ENCODE data around the gene ANK3.

ANK3 gene

DNA sequence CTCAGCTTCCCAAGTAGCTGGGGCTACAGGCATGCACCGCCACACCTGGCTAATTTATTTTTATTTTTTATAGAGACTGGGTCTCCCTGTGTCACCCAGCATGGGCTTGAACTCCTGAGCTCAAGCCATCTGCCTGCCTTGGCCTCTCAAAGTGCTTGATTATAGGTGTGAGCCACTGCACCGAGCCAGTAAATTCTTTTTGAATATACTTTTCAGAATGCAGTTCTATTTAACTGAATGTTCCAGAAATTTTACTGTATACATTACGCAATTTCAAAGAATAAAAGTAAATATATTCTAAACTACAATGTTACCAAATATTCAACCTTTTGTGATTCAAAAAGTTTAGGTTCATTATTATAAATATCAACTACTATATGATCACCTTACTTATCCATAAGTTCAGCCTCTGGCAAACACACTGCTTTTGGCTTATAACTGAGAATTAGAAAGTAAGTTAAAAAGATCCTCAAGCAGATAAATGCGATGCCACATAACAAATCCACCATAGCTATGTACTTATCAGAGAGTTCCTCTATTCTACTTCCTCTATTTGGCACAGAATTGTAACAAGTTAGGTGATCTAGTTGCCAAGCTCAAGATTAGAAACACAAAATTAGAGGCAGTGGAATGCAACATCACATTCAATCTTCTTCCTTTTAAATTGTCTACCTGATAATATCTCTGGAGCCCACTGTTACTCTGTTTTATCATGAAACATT lies 118.2 kb downstream of the ANK3 start:
- DNase-seq: no peak

DNA sequence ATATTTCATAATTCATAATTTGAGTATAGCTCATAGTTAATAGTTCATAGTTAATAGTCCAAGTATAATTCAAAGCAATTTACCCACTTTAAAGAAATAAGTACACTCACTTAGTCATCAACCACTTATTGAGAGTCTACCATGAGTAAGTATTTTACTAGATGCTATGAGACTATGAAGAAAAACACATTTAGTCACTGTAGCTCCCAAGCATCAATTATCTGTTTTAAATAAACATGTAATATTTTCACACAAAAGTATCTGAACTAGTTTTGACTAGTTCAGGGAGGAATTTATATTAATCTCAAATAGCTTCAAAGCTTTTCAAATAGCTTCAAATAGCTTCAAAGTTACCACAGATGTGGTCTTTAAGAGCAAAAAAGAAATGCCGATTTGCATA lies 119.2 kb downstream of the ANK3 start:
- DNase-seq: no peak

DNA sequence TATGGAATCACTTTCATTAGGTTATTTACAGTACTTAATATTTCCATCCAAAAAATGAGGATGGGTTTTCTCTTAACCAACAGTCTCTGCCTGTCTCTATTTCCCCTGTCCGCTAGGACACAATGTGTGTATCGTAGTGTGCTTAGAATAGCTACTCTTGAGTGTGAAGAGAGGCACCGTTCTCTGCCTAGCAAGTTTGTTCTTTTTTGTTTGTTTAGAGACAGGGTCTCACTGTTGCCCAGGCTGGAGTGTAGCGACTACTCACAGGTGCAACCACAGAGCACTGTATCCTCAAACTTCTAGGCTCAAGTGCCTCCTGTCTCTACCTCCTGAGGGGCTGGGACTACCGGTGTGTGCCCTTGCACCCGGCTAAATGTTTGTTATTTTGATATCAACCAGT lies 121.9 kb downstream of the ANK3 start:
- DNase-seq: no peak

DNA sequence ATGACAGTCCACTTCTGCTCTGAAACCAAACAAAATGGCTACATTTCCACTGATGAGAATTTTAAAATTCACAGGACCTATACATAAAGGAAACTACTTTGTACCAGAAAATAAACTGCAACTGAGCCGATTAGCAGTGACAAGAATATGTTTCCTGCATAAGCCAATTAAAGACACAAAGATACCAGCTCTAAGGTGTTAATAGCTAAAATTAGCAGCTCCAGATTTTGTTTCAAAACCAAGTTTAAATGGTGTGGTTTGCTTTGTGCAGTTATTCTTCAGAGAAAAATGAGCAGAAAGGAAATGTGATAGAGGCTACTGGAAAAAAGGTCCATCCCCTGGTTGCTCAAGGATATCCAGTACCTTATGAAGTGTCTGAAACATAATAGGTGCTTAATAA lies 123.2 kb downstream of the ANK3 start:
- no peak for DNase-seq

DNA sequence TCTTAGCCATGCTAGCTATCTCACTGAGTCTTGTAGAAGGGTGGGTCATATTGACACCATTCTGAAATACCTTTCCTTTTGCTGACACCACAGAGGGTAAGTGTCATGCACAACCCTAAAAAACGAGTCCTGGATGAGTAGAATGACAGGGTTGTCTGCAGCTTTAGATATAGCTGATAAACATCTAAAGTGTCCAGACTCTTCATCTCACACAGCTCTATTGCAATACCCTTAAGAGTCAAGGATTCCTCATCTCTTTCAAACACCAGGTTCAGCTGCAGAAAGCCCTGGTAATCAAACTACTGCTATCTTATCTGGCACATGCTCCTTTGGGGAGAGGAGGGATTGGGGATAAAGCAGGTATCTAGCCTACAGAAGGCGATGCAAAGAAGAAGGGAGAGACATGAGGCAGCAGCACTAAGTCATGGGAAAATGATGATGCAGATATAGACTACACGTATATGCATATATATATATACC lies 127.0 kb downstream of the ANK3 start:
- DNase-seq: no peak

DNA sequence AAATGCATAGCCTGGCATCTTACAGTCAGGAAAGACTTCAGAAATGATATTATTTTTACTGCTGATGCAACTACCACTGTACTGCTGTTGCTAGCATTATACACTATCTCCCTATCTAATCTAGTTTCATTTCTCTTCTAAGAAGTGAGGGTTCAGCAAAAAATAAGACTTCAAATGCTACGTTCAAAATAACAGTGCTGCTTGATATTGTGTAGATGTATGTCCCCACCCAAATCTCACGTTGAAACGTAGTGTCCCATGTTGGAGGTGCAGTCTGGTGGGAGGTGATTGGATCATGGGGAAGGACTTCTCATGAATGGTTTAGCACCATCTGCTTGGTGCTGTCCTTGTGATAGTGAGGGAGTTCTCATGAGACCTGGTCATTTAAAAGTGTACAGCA lies 129.4 kb downstream of the ANK3 start:
- no peak for DNase-seq

DNA sequence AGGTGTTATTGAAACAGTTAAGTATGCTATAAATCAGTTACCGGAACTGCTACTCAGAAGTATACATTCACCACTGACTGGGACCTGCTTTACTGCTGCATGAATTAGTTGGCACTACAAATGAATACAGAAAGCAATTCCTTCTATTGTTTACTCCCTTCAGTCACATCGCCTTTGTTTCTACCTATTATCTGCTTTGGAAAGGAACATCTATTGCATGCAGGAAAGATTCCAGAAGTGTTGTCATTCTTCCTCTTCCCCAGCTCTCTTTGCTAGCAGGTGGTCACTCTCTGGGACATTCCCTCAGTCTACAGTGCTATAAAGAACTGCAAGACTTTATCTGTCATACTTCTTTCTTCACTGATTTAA lies 131.3 kb downstream of the ANK3 start:
- DNase-seq: no peak

DNA sequence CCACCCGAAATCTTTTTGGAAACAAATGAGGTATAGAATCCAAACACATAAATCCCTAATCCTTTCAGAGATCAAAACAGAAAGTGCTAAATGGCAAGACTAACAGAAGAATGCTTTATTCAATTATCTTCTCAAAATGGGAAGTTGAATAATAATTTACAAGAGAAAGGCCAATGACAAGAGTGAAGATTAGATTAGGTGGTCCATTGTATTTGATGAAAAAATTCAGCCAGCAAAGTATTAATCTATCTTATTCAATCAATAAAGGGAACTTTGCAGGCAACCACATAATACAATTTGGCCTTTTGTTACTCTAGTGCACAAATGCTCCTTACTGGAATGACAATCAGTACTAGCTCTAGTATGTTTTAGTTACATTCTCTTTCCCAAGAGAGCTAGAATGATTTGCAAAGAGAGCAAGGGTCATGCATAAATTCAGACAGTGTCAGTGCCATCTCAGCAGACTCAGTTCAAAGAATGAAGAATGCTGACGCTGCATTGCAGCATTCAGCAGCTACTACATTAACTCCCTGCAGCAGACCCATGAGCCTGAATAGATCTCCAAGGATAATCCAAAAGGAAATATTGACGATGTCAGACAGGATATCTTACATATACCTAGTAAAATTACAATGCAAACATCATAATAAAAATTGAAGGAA lies 131.8 kb downstream of the ANK3 start:
- DNase-seq: no peak

DNA sequence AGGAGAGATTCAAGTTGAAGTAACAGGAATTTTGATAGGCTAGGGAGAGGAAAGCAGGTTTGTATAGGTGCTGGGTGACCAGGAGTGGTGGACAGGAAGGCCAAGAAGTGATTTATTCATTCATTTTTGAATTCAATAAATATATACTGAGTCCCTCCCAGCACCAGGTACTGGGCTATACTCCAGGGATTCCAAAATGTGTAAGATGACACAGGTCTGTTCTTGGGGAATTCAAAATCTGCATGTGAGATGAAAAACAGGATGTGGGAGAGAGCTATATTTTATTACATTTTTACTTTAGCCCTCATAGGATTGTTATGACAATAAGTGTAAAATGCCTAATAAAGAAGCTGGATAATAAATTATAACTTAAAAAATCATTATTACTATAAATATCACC lies 134.9 kb downstream of the ANK3 start:
- DNase-seq: no peak

DNA sequence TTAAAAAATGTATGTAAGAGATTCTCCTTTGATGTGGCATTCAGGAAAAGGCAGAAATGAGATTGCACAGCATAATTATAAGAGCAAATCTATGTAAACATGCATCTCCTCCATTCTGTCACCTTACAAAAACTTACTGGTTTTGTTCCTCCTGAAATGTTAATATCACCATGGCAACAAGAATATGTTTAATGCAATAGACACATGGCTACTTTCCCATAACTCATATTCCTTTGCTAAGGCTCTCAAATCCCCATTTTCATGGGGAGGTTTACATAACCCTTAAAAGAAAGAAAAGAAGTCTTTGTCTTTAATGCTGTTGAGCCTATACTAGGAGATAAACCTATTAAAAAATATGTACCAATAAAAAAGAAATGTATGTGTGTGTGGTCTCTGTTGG lies 136.2 kb downstream of the ANK3 start:
- DNase-seq: no peak

DNA sequence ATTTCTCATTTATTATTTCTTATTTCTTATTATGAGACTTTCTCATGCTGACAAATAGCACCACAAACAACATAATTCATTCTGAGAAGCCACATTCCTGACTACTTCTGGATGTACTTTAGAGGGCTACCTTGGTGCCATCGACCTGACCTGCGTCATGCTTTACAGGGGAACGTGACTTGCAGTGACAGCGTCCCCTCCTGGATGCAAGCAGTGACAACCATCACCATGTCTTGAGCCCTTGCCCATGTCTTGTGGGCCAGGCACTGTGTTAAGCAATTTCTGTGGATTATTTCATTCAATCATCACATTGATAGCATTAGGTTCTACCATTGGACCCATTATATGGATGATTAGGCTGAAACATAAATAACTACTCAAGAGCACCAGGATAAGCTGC lies 137.0 kb downstream of the ANK3 start:
- DNase-seq: no peak

DNA sequence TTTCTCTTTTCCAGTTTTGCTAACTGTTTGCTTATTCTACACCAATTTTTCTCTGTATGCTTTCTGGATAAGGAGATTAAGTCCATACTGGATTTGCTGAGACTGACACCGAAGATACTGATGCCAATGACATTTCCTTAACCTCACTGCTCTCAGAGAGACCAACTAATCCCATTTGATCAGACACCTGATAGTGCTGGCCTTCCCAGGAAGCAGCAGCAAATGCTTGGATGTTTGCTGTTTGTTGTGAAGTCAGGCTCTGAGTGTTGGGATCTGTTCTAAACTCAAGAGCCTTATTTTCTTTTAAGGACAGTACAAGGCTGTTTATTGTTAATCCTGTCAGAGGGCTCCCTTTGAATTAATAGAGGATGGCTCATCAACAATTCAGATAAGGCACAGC lies 143.3 kb downstream of the ANK3 start:
- no peak for DNase-seq

DNA sequence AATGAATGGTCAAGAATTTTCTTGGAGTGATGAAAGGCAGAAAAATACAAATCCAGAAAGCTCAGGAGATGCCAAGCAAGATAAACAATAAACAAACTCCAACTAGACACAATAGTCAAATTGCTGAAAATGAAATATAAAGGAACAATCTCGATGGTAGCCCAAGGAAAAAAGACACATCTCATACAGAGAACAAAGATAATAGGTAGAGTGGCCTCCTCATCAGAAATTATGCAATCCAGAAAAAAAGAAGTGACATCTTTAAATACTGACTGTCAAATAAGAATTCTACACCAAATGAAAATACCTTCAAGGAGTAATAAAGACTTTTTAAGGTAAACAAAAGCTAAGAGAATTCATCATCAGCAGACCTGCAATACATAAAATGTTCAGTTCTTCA lies 150.4 kb downstream of the ANK3 start:
- no peak for DNase-seq

DNA sequence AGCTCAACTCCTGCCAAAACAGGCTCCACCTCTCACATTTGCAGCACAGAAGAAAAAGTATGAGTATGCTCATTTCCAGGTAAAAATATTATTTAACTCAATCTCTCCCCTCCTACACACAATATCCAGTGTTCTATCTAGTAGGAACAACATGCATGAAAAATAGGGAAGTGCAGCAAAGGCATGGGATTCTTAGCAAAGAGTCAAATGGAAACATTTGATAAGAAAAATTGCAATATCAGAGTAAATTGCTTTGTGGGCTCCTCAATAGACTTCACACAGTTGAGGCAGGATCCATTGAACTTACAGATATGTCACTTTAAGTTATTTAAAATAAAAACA lies 150.9 kb downstream of the ANK3 start:
- DNase-seq: no peak

DNA sequence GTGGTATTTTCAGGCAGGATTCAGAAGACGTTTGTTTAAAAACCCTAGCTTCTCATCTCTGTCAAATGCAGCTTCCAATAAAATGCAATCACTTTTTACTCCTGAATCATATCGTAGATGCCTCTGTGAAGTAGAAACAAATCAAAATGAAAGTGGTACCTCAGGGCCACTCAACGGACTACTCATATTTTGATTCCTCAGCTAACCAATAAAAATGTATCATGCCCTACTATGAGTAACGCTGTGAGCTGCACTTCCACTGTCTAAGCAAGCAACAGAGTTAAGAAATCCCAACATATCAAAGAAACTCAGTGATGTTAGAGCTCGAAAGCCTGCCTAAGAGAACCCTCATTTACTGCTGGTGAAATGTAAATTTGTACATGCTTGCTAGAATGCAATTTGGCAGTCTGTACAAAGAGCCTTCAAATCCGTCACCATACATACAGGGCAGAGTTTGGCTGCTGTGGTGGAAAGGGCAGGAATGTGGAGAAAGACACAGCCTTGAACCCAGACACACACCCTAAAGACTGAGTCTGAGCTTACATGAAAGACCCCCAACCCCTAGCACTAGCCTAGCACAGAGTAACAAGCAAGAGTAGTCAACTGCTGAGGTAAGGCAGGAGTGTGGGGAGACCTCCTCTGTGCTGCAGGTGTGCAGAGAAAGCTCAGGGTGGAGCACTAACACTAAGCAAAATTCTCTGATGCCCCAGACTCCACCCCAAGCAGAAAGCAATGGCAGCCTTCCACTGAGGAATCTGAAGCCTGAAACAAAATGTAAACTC lies 151.5 kb downstream of the ANK3 start:
- no peak for DNase-seq

DNA sequence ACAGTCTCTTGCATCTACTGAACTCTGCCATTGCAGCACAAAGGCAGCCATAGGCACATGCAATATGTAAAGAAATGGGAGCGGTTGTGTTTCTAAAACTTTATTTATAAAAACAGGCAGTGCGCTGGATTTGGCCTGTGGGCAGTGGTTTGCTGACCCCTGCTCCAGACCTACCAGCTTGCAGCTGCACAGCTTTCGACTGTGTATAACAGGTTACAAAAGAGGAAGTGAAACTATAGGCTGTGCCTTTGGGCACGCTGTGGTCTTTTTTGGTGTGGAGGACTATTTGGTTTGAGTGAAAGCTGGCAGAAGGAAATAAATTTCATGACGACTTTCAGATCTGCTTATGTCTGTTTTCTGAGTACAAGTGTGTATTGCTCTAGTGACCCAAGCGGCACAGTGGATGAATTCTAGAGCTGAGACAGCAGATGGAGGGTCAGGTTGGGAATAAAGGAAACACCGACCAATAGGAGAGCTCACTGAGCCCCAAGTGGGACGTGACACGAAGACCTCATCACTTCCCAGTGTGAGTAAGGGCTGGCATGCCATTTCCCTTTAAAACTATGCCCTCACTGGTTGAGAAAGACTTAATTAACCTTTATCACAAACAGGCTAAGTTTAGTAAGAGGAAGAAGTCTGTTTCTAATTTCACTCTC lies 152.7 kb downstream of the ANK3 start:
- DNase-seq: no peak

DNA sequence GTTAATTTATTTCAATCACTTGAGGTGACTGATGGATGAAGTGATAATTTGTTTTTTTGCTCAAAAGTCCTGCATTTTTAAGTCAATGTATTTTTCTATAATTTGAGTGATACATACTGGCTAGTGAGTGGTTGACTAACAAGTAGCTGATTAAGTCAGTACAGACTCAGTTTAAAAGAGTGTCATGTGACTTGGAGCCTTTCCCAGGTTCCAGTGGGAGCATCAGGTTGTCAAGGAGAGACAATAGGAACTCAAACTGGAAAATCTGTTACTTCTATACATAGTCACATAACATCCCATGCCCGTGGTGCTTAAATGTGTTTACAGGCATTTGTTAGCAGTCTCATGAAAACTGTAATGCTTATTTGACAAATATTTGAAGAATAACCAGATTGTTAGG lies 154.7 kb downstream of the ANK3 start:
- no peak for DNase-seq

DNA sequence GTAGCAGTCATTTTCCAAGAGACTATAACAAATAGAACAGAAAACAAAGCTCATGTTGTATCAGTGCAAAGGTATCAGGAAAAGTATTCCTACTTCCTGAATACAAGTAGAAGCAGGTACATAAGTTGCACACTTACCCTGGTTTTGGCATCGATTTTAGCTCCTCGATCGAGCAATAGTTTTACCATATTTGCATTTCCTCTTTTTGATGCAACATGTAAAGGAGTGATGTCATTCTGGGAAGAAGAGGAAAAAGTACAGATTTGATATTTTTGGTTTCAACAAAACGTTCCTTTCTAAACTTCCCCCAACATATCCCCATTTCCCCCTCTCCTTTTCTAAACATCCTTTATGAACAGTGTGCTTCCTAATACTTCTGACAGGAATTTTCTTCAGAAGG lies 155.1 kb downstream of the ANK3 start:
- no peak for DNase-seq

DNA sequence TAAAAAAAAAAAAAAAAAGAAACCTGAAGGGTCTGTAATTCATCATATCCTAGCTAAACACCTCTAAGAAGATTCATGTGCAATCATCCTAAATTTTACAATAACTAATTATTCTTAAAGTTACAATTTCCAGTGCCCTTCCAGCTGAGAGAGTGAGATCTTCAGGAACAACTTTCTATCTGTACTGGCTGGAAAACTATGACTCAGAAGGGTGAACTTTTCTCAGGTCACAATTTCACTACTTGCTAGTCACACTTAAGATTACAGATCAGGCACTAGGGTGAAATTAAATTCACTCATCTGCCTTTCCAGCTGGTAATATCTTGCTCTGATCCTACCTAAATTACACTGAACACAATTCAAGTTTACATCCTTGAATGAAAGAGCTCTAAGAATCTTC lies 158.8 kb downstream of the ANK3 start:
- no peak for DNase-seq

DNA sequence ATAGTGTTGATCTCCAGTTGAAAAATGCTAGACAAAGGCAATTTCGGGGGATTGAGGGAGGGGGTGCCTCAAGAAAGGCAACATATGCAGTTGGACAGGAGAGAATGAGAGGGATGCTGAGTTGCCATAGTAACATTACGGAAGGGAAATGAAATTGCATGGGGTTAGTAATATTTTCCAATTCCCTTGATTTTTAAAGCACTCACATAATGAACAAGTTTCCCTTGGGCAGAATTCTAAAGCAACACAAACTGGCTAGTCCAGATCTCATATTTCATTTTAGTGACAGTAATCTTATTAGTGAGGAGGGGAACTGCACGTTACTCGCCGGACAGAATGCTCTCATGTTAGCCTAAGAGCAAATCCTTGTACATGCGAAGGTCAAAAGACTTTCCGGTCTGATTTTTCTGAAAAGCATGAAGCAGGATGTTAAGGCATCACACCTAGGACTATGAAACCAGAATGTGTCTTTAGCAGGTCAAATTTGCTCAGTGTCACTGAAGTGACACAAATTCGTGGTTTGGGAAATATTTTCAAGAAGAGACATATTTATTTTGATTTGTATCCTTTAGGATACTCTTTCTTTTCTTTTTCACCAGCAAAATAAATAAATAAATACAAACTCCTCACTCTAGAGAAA lies 165.5 kb downstream of the ANK3 start:
- no peak for DNase-seq

DNA sequence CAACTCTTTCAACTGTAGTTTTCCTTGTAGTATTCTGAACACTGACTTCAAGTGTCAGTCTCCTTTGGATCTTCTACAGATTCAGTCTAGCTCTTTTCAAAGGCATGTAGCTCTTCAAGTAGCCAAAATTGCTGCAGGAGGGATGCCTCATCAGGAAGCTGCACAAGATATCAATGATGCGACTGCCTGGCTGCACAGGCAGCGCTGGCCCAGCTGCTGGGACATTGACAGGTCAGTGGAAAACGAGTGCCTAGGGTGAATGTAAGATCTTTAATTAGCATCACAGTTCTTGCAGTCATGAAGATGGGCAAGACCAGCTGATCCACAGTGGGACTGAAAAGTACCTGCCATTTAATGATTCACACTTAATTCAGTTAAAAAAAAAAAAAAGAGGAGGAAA lies 167.6 kb downstream of the ANK3 start:
- DNase-seq: no peak

DNA sequence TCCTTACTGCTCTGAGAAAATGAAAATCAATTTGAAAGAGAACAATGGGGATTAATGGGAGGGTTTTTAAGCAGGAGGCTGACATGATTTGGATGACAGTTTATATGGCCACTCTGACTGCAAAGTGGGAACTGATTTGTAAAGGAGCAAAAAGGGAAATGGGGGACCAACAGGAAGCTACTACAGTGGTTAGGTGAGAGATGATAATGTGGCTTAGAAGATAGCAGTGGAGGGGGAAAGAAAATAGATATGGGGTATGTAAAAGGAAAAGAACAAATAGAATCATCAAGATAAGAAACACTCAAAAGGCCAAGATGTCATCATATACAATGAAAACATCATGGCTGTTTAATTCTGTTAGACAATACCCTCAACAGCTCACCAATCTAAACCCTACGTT lies 177.5 kb downstream of the ANK3 start:
- DNase-seq: no peak

DNA sequence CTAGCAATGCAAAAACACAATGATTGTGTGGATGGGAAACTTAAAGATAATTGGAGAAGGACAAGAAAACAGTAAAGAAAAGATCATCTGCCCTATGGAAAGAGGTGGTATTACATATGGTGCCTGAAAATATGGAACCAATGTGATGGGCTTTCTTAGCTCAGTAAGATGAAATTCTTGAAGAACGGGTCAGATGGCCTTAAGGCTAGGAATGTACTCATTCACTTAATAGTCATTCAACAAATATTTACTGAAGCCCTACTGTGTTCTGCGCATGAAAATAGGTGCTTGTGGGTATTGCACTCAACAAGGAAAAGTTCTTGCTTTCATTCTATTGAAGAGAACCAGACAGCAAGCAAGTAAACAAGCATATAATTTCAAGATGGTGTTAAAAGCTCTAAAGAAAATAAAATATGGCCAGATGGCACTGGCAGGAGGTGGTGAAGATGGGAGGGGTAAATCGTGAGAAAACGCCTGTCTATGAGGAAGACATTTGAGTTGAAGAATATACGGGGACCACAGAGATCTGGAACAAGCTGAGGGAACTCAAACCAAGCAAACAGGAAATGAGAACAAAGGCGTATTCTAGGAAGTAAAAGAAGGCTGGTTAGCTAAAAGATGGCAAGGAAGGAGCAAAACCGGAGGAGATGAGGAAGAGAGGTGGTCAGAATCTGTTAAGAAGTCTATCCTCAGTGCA lies 179.7 kb downstream of the ANK3 start:
- no peak for DNase-seq
